ENCODE measurements around the gene BIRC3. TPM values are rescaled to one million over a fixed set of nuclear protein-coding genes. Genes with fewer than 3 reads are reported as not detected.

The BIRC3 gene
- total RNA-seq, 5 donors from 2014 or later (not counting 1 experiment from before 2014, with no cell fraction given), result 82.6 to 114 (median 96.0) TPM

- POLR2A ChIA-PET, result interaction anchor here in 1 of 2 donors (1.4 kb wide), 1 partner anchor 62 kb away, joined by 5 read pairs; no protein-coding TSS in a partner anchor
- WGBS (ENCODE audit: insufficient coverage), result no CpG with 5 or more reads among the region's 1 CpG
Observed at GRCh38 chr11:102283116-102283485, 34.2 kb upstream of the BIRC3 start.

GRCh38 chr11:102284008-102284407 is 33.3 kb upstream of the BIRC3 start:
- WGBS (ENCODE audit: insufficient coverage), result 80% methylated on average over 1 of the region's 3 CpGs
- Mint-ChIP-seq H3K36me3 (no peaks in the 10 kb centered on the region), H3K4me1 (peaks cover 17 to 22% (median 19%) of the 10 kb centered on the region in 3 donors), H3K4me3 (no peak overlapping the region), H3K27ac (no peak overlapping the region), H3K27me3 (no peaks in the 10 kb centered on the region), H3K9me3 (no peaks in the 10 kb centered on the region)
- CTCF ChIA-PET, result interaction anchor here (1.5 to 2.0 kb wide), 4 partner anchors 10 to 60 kb away, joined by 5 to 12 read pairs (median 7); no protein-coding TSS in a partner anchor
- POLR2A ChIA-PET, result interaction anchor here (0.6 to 1.4 kb wide), 2 partner anchors 61 to 390 kb away, joined by 3 to 5 read pairs; no protein-coding TSS in a partner anchor
- no peaks in the 10 kb centered on the region for H3K9me3 ChIP-seq
- peaks cover 2 to 7% of the 10 kb centered on the region in 2 experiments for H3K4me1 ChIP-seq (ENCODE audit: control insufficient read depth in 1 of 2, extremely low read depth in 1 of 2, insufficient read depth in 2 of 2, low read length in 2 of 2)
- peaks cover 0 to 5% of the 10 kb centered on the region in 2 experiments for H3K27me3 ChIP-seq (replicated peaks in 1 of 2; ENCODE audit: control insufficient read depth in 2 of 2, extremely low read depth in 1 of 2, insufficient read depth in 2 of 2, low read length in 1 of 2)
- H3K27ac ChIP-seq (ENCODE audit: low read length), result no peak overlapping the region
- H3K4me3 ChIP-seq (ENCODE audit: control insufficient read depth in 1 of 2, extremely low read depth in 1 of 2, low read length in 1 of 2), result no peak overlapping the region
- no peaks in the 10 kb centered on the region for H3K36me3 ChIP-seq (ENCODE audit: control insufficient read depth in 2 of 2, extremely low read depth in 1 of 2, insufficient read depth in 1 of 2, low read length in 1 of 2)
- ATAC-seq (replicated peaks in 1 of 4), result no peak
- DNase-seq, result no peak

More at GRCh38 chr11:102283116-102283485, 34.2 kb upstream of the BIRC3 start:
- H3K9me3 Mint-ChIP-seq, result no peaks in the 10 kb centered on the region
- no peaks in the 10 kb centered on the region for H3K36me3 Mint-ChIP-seq
- Histone ChIP-seq H3K36me3 (ENCODE audit: control insufficient read depth in 2 of 2, extremely low read depth in 1 of 2, insufficient read depth in 1 of 2, low read length in 1 of 2) (no peaks in the 10 kb centered on the region), H3K4me1 (ENCODE audit: control insufficient read depth in 1 of 2, extremely low read depth in 1 of 2, insufficient read depth in 2 of 2, low read length in 2 of 2) (peaks cover 2% of the 10 kb centered on the region in 2 experiments), H3K27ac (ENCODE audit: low read length) (no peak overlapping the region), H3K9me3 (no peaks in the 10 kb centered on the region), H3K4me3 (ENCODE audit: control insufficient read depth in 1 of 2, extremely low read depth in 1 of 2, low read length in 1 of 2) (no peak overlapping the region), H3K27me3 (replicated peaks in 1 of 2; ENCODE audit: control insufficient read depth in 2 of 2, extremely low read depth in 1 of 2, insufficient read depth in 2 of 2, low read length in 1 of 2) (peaks cover 0 to 5% of the 10 kb centered on the region in 2 experiments)
- peaks cover 11 to 13% (median 12%) of the 10 kb centered on the region in 3 donors for H3K4me1 Mint-ChIP-seq
- DNase-seq (no peak), ATAC-seq (replicated peaks in 1 of 4) (no peak)
- H3K4me3 Mint-ChIP-seq, result no peak overlapping the region
- no peak overlapping the region for H3K27ac Mint-ChIP-seq
- CTCF ChIA-PET, result interaction anchor here (0.9 to 1.8 kb wide), 3 partner anchors 14 to 330 kb away, joined by 3 to 7 read pairs (median 4); no protein-coding TSS in a partner anchor
- no peaks in the 10 kb centered on the region for H3K27me3 Mint-ChIP-seq

DNA sequence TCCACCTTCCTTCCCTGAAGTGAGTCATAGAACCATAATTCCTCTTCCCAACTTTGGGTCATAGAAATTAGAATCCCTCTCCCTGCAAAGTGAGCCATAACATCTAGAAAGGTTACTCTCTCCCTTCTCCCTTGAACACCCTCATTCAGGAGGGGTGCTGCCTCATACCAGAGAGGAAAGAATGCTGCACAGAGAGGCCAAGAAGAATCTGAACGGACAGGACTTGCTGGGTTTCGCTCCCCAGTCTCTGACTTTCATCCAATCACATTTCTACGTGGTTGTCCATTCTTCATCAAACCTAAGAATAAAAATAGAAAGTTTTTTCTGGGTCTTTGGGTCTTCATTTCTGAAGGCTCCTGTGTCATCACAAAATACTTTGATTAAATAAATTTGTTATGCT is 31.0 kb upstream of the BIRC3 start:
- peaks cover 2 to 7% of the 10 kb centered on the region in 2 experiments for H3K4me1 ChIP-seq (ENCODE audit: control insufficient read depth in 1 of 2, extremely low read depth in 1 of 2, insufficient read depth in 2 of 2, low read length in 2 of 2)
- WGBS (ENCODE audit: insufficient coverage), result no CpG with 5 or more reads among the region's 3 CpGs
- Mint-ChIP-seq H3K4me1 (peaks cover 12 to 28% (median 15%) of the 10 kb centered on the region in 3 donors), H3K27ac (no peak overlapping the region), H3K4me3 (no peak overlapping the region), H3K27me3 (no peaks in the 10 kb centered on the region), H3K9me3 (no peaks in the 10 kb centered on the region), H3K36me3 (no peaks in the 10 kb centered on the region)
- no peak overlapping the region for H3K4me3 ChIP-seq (ENCODE audit: control insufficient read depth in 1 of 2, extremely low read depth in 1 of 2, low read length in 1 of 2)
- peaks cover 0 to 5% of the 10 kb centered on the region in 2 experiments for H3K27me3 ChIP-seq (replicated peaks in 1 of 2; ENCODE audit: control insufficient read depth in 2 of 2, extremely low read depth in 1 of 2, insufficient read depth in 2 of 2, low read length in 1 of 2)
- CTCF ChIA-PET, result no interaction called here
- H3K36me3 ChIP-seq (ENCODE audit: control insufficient read depth in 2 of 2, extremely low read depth in 1 of 2, insufficient read depth in 1 of 2, low read length in 1 of 2), result no peaks in the 10 kb centered on the region
- no peaks in the 10 kb centered on the region for H3K9me3 ChIP-seq
- POLR2A ChIA-PET, result no interaction called here
- DNase-seq, result no peak
- ATAC-seq (replicated peaks in 1 of 4), result no peak
- H3K27ac ChIP-seq (ENCODE audit: low read length), result no peak overlapping the region

GRCh38 chr11:102287964-102288724 is 29.1 kb upstream of the BIRC3 start:
- Mint-ChIP-seq H3K9me3 (no peaks in the 10 kb centered on the region), H3K36me3 (no peaks in the 10 kb centered on the region), H3K27me3 (no peaks in the 10 kb centered on the region), H3K4me1 (peaks cover 12 to 34% (median 18%) of the 10 kb centered on the region in 3 donors), H3K27ac (no peak overlapping the region), H3K4me3 (peak overlapping the region in 1 of 3 donors; percentile 55)
- ChIA-PET POLR2A (interaction anchor here in 1 of 2 donors (0.5 kb wide), 1 partner anchor 107 kb away, joined by 9 read pairs; no protein-coding TSS in a partner anchor), CTCF (interaction anchor here (0.5 to 3.7 kb wide), 36 partner anchors 9 to 824 kb away, joined by 3 to 23 read pairs (median 4); no protein-coding TSS in a partner anchor)
- Histone ChIP-seq H3K9me3 (no peaks in the 10 kb centered on the region), H3K4me1 (ENCODE audit: control insufficient read depth in 1 of 2, extremely low read depth in 1 of 2, insufficient read depth in 2 of 2, low read length in 2 of 2) (peaks cover 2 to 9% of the 10 kb centered on the region in 2 experiments), H3K4me3 (ENCODE audit: control insufficient read depth in 1 of 2, extremely low read depth in 1 of 2, low read length in 1 of 2) (peak overlapping the region in 1 of 2 donors; percentile 39), H3K27ac (ENCODE audit: low read length) (no peak overlapping the region), H3K27me3 (replicated peaks in 1 of 2; ENCODE audit: control insufficient read depth in 2 of 2, extremely low read depth in 1 of 2, insufficient read depth in 2 of 2, low read length in 1 of 2) (no peaks in the 10 kb centered on the region), H3K36me3 (ENCODE audit: control insufficient read depth in 2 of 2, extremely low read depth in 1 of 2, insufficient read depth in 1 of 2, low read length in 1 of 2) (no peaks in the 10 kb centered on the region)
- ATAC-seq (replicated peaks in 1 of 4), result peak; percentile 76 to 87 (median 81)
- 53% methylated on average over 7 of the region's 13 CpGs for WGBS (ENCODE audit: insufficient coverage)
- peak in 11 of 35 experiments; percentile 10 to 85 (median 23) for DNase-seq

GRCh38 chr11:102288725-102289083 is 28.6 kb upstream of the BIRC3 start:
- no peaks in the 10 kb centered on the region for H3K27me3 Mint-ChIP-seq
- ATAC-seq (replicated peaks in 1 of 4) (no peak), DNase-seq (no peak)
- ChIA-PET POLR2A (no interaction called here), CTCF (interaction anchor here (0.5 to 3.7 kb wide), 33 partner anchors 10 to 385 kb away, joined by 3 to 23 read pairs (median 4); no protein-coding TSS in a partner anchor)
- no peaks in the 10 kb centered on the region for H3K27me3 ChIP-seq (replicated peaks in 1 of 2; ENCODE audit: control insufficient read depth in 2 of 2, extremely low read depth in 1 of 2, insufficient read depth in 2 of 2, low read length in 1 of 2)
- H3K4me1 Mint-ChIP-seq, result peaks cover 13 to 37% (median 20%) of the 10 kb centered on the region in 3 donors
- WGBS (ENCODE audit: insufficient coverage), result 71% methylated on average over 3 of the region's 3 CpGs
- H3K4me3 Mint-ChIP-seq, result peak overlapping the region in 1 of 3 donors; percentile 55
- H3K9me3 Mint-ChIP-seq, result no peaks in the 10 kb centered on the region
- H3K4me1 ChIP-seq (ENCODE audit: control insufficient read depth in 1 of 2, extremely low read depth in 1 of 2, insufficient read depth in 2 of 2, low read length in 2 of 2), result peaks cover 6 to 11% of the 10 kb centered on the region in 2 experiments
- no peaks in the 10 kb centered on the region for H3K9me3 ChIP-seq
- no peaks in the 10 kb centered on the region for H3K36me3 ChIP-seq (ENCODE audit: control insufficient read depth in 2 of 2, extremely low read depth in 1 of 2, insufficient read depth in 1 of 2, low read length in 1 of 2)
- H3K4me3 ChIP-seq (ENCODE audit: control insufficient read depth in 1 of 2, extremely low read depth in 1 of 2, low read length in 1 of 2), result no peak overlapping the region
- H3K27ac Mint-ChIP-seq, result no peak overlapping the region
- no peaks in the 10 kb centered on the region for H3K36me3 Mint-ChIP-seq
- no peak overlapping the region for H3K27ac ChIP-seq (ENCODE audit: low read length)

- no peaks in the 10 kb centered on the region for H3K36me3 Mint-ChIP-seq
- no peaks in the 10 kb centered on the region for H3K9me3 ChIP-seq
- WGBS (ENCODE audit: insufficient coverage), result no CpG with 5 or more reads among the region's 3 CpGs
- no peaks in the 10 kb centered on the region for H3K9me3 Mint-ChIP-seq
- ChIA-PET POLR2A (interaction anchor here in 1 of 2 donors (0.5 to 0.8 kb wide), 2 partner anchors 29 to 652 kb away, joined by 3 read pairs; no protein-coding TSS in a partner anchor), CTCF (interaction anchor here (0.5 to 3.7 kb wide), 21 partner anchors 10 to 375 kb away, joined by 3 to 23 read pairs (median 4); partner anchors contain the start of gene CEP126 (in 1 of the 2))
- peaks cover 9 to 13% of the 10 kb centered on the region in 2 experiments for H3K4me1 ChIP-seq (ENCODE audit: control insufficient read depth in 1 of 2, extremely low read depth in 1 of 2, insufficient read depth in 2 of 2, low read length in 2 of 2)
- no peak for ATAC-seq (replicated peaks in 1 of 4)
- no peak for DNase-seq
- H3K4me3 ChIP-seq (ENCODE audit: control insufficient read depth in 1 of 2, extremely low read depth in 1 of 2, low read length in 1 of 2), result no peak overlapping the region
- no peaks in the 10 kb centered on the region for H3K27me3 Mint-ChIP-seq
- H3K27me3 ChIP-seq (replicated peaks in 1 of 2; ENCODE audit: control insufficient read depth in 2 of 2, extremely low read depth in 1 of 2, insufficient read depth in 2 of 2, low read length in 1 of 2), result no peaks in the 10 kb centered on the region
- no peak overlapping the region for H3K27ac ChIP-seq (ENCODE audit: low read length)
- H3K27ac Mint-ChIP-seq, result peak overlapping the region in 1 of 2 donors; percentile 46
- H3K4me1 Mint-ChIP-seq, result peaks cover 22 to 43% (median 27%) of the 10 kb centered on the region in 3 donors
- no peaks in the 10 kb centered on the region for H3K36me3 ChIP-seq (ENCODE audit: control insufficient read depth in 2 of 2, extremely low read depth in 1 of 2, insufficient read depth in 1 of 2, low read length in 1 of 2)
- no peak overlapping the region for H3K4me3 Mint-ChIP-seq
Observed at GRCh38 chr11:102289592-102289991, 27.7 kb upstream of the BIRC3 start.
